ENCODE measurements around the gene PHPT1. TPM values are rescaled to one million over a fixed set of nuclear protein-coding genes. Genes with fewer than 3 reads are reported as not detected.
"Not testable (repeated sequence)": the region's sequence is repeated elsewhere in the genome, so short reads cannot be mapped to it uniquely, and the experiment has no call there.

Gene PHPT1
- total and polyA plus RNA-seq, 2 of the 13 experiments (the other 11 are each of a cell fraction or from before 2014, with no cell fraction given) = 189 to 192 TPM

DNA sequence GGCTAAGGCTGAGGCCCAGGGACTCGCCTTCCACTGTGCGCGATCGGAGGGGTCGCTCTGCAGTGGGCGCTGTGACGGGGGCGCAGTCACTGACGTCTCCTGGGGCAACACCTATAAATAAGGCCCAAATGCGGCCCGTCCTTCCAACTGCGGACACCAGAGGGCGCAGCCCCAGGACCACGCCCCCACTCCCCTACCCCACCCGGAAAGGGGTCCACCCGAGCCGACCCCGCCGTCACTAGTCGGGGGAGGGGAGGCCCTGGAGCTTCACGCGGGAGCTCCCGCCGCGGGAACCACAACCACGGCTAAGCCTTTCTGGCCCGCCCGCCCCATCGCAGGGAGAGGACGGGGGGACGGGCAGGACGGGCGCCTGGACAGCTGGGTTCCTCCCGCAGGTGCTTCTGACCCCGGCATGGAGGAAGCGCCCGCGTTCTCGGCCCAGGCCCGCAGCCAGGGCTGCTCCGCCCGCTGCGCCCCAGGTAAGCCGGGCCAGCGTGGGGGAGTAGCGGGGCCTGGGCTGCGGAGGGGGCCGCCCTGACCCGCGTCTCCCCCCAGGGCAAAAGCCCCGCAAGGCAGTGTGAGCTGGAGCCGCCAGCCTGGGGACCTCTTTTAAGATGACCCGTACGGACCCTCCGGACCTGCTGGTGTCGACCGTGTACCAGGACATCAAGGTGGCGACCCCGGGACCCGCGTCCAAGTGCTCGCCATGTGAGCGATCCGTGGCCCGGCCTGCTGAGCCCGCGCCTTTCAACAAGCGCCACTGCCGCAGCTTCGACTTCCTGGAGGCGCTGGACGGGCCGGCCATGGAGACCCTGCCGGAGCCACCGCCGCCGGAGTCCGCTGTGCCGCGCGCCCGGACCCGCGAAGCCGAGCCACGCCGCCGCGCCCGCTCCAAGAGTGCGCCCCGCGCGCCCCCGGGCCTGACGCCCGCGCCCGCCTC is 5.1 kb upstream of the PHPT1 start (continued):
- TF ChIP-seq, protein P1, sequence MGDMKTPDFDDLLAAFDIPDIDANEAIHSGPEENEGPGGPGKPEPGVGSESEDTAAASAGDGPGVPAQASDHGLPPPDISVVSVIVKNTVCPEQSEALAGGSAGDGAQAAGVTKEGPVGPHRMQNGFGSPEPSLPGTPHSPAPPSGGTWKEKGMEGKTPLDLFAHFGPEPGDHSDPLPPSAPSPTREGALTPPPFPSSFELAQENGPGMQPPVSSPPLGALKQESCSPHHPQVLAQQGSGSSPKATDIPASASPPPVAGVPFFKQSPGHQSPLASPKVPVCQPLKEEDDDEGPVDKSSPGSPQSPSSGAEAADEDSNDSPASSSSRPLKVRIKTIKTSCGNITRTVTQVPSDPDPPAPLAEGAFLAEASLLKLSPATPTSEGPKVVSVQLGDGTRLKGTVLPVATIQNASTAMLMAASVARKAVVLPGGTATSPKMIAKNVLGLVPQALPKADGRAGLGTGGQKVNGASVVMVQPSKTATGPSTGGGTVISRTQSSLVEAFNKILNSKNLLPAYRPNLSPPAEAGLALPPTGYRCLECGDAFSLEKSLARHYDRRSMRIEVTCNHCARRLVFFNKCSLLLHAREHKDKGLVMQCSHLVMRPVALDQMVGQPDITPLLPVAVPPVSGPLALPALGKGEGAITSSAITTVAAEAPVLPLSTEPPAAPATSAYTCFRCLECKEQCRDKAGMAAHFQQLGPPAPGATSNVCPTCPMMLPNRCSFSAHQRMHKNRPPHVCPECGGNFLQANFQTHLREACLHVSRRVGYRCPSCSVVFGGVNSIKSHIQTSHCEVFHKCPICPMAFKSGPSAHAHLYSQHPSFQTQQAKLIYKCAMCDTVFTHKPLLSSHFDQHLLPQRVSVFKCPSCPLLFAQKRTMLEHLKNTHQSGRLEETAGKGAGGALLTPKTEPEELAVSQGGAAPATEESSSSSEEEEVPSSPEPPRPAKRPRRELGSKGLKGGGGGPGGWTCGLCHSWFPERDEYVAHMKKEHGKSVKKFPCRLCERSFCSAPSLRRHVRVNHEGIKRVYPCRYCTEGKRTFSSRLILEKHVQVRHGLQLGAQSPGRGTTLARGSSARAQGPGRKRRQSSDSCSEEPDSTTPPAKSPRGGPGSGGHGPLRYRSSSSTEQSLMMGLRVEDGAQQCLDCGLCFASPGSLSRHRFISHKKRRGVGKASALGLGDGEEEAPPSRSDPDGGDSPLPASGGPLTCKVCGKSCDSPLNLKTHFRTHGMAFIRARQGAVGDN (CRISPR knock-in tag; IDR thresholded peaks at IDR 0.05) = peak; percentile 75
- peak; percentile 55; the same call in 1 of the 2 replicates for TF ChIP-seq ZNF891 (CRISPR knock-in tag; IDR thresholded peaks at IDR 0.05)
- not testable (repeated sequence) for TF ChIP-seq SOX6 (IDR thresholded peaks at IDR 0.05); MAZ (IDR thresholded peaks at IDR 0.05; ENCODE audit: borderline replicate concordance, low read depth, low read length)
- TF ChIP-seq SOX6 (CRISPR knock-in tag; IDR thresholded peaks at IDR 0.05) = peak; percentile 31
- peak; percentile 97 for TF ChIP-seq AKAP8 (CRISPR knock-in tag; IDR thresholded peaks at IDR 0.05)
- peak; percentile 26; the same call in 1 of the 2 replicates for TF ChIP-seq ZNF280B (CRISPR knock-in tag; IDR thresholded peaks at IDR 0.05; ENCODE audit: borderline replicate concordance)
- peak; percentile 32; the same call in 1 of the 2 replicates for TF ChIP-seq HDAC1 (CRISPR knock-in tag; IDR thresholded peaks at IDR 0.05)
- peak; percentile 66 for TF ChIP-seq ZBTB38 (CRISPR knock-in tag; IDR thresholded peaks at IDR 0.05)
- TF ChIP-seq MAZ (CRISPR knock-in tag; IDR thresholded peaks at IDR 0.05; ENCODE audit: low read depth) = peak; percentile 47; the same call in 1 of the 2 replicates
- TF ChIP-seq KLF12 (CRISPR knock-in tag; IDR thresholded peaks at IDR 0.05; ENCODE audit: borderline replicate concordance) = peak; percentile 68; the same call in 1 of the 2 replicates
- TF ChIP-seq ZHX1 (CRISPR knock-in tag; IDR thresholded peaks at IDR 0.05; ENCODE audit: low read depth) = peak; percentile 44; the same call in 1 of the 2 replicates
- TF ChIP-seq RAD21 (CRISPR knock-in tag; IDR thresholded peaks at IDR 0.05) = 0 out of 2 replicates have a peak, but pooled peaks have one; percentile 36
- peak; percentile 33; the same call in 1 of the 2 replicates for TF ChIP-seq KDM2A (CRISPR knock-in tag; IDR thresholded peaks at IDR 0.05; ENCODE audit: borderline replicate concordance, low read depth)
- TF ChIP-seq HNRNPLL (IDR thresholded peaks at IDR 0.05; ENCODE audit: low read depth, low read length, poor library complexity, severe bottlenecking) = peak; percentile 23
- TF ChIP-seq, protein P2, sequence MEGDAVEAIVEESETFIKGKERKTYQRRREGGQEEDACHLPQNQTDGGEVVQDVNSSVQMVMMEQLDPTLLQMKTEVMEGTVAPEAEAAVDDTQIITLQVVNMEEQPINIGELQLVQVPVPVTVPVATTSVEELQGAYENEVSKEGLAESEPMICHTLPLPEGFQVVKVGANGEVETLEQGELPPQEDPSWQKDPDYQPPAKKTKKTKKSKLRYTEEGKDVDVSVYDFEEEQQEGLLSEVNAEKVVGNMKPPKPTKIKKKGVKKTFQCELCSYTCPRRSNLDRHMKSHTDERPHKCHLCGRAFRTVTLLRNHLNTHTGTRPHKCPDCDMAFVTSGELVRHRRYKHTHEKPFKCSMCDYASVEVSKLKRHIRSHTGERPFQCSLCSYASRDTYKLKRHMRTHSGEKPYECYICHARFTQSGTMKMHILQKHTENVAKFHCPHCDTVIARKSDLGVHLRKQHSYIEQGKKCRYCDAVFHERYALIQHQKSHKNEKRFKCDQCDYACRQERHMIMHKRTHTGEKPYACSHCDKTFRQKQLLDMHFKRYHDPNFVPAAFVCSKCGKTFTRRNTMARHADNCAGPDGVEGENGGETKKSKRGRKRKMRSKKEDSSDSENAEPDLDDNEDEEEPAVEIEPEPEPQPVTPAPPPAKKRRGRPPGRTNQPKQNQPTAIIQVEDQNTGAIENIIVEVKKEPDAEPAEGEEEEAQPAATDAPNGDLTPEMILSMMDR (CRISPR knock-in tag; IDR thresholded peaks at IDR 0.05) = peak; percentile 79
- TF ChIP-seq RBFOX2 (IDR thresholded peaks at IDR 0.05; ENCODE audit: low read depth, low read length) = peak; percentile 62; the same call in 1 of the 2 replicates

Measured in HepG2 (cell line).